Lower leg skin (tissue), 4 donors: ENCODE measurements around the gene ARTN. TPM values are rescaled to one million over a fixed set of nuclear protein-coding genes. Genes with fewer than 3 reads are reported as not detected.

Experiments used
- DNase-seq, 2 donors: peaks; one replicate each; pipeline ENCODE4 v3.0.0-alpha.2; 2019; ENCODE audit warnings: low spot score in 2 of 2
- H3K4me3 ChIP-seq: fragments of 200-600 bp; sonication (generic); 2 replicates; pipeline ENCODE4 v1.5.1; 2017; ENCODE audit warnings: mild to moderate bottlenecking, low read depth; ENCODE audit not compliant: poor library complexity, severe bottlenecking
- CTCF ChIP-seq, 3 donors: fragments of 450-650 bp; IDR thresholded peaks; one replicate each; pipeline ENCODE4 v1.5.1; 2016; ENCODE audit warnings: antibody characterized with exemption in 3 of 3, mild to moderate bottlenecking in 3 of 3, moderate library complexity in 2 of 3
- POLR2A ChIP-seq, 2 donors: fragments of 450-650 bp; IDR thresholded peaks; one replicate each; pipeline ENCODE4 v1.6.1; 2016 to 2017; ENCODE audit warnings: antibody characterized with exemption in 2 of 2, mild to moderate bottlenecking in 1 of 2, moderate library complexity in 1 of 2
- WGBS, 2 donors: methylation state at CpG; one replicate each; pipeline ENCODE4 v1.1.5; 2018; 5-methylcytosine and 5-hydroxymethylcytosine counted together
- intact Hi-C: fragments of 100-400 bp; cut with DNase I; formaldehyde crosslinking; loops from one replicate; pipeline ENCODE4 v1.15.0; 2023; ENCODE audit warnings: low total_unique reads
- total RNA-seq, 4 donors: library from RNA; depleted of rRNA; stranded (reverse); fragments of >200 nt; gene quantifications; one replicate each; pipeline ENCODE4 v1.1.0, GENCODE V29; 2016

The ARTN gene
- total RNA-seq, 4 donors from 2014 or later = 0.63 to 3.6 (median 0.84) TPM

- intact Hi-C loops = no loop called here
- WGBS, 2 donors = 94 to 97% methylated on average over 15 to 16 of the region's 16 CpGs
- TF ChIP-seq CTCF (IDR thresholded peaks at IDR 0.05) (no peak), POLR2A (IDR thresholded peaks at IDR 0.05) (no peak)
- no peak for DNase-seq
- no peak overlapping the region for H3K4me3 ChIP-seq
Measured at GRCh38 chr1:43984855-43985254, 51.3 kb downstream of the ARTN start.

DNA sequence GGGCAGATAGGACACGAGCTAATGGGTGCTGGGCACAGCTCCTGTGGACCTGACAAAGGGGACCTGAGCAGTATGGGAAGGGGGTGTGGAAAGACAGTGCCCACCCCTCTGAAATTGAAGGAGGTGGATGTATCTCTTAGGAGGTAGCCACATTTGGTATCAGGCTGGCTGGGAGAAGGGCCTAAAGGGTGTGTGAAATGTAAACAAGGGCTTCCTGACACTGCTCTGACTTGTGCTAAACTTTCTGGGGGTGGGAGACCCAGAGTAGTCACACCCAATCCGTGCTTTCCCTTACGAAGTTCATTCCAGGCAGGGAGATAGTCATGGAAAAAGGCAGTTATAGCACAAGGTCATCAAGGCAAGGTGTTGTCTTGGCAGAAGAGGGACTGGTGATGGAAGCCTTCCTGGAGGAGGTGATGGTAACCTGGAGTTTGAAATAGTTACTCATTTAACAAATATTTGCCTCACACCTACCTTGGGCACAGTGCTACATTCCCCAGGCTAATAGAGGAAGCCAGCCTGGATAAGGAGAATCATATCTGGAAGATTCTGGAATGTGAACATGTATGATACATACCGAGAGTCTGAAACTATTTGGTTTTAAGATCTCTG, 52.5 kb downstream of the ARTN start:
- 77 to 86% methylated on average over 4 of the region's 4 CpGs for WGBS, 2 donors
- intact Hi-C loops = no loop called here
- TF ChIP-seq POLR2A (IDR thresholded peaks at IDR 0.05) = no peak
- TF ChIP-seq CTCF (IDR thresholded peaks at IDR 0.05) = no peak
- no peak overlapping the region for H3K4me3 ChIP-seq
- no peak for DNase-seq

DNA sequence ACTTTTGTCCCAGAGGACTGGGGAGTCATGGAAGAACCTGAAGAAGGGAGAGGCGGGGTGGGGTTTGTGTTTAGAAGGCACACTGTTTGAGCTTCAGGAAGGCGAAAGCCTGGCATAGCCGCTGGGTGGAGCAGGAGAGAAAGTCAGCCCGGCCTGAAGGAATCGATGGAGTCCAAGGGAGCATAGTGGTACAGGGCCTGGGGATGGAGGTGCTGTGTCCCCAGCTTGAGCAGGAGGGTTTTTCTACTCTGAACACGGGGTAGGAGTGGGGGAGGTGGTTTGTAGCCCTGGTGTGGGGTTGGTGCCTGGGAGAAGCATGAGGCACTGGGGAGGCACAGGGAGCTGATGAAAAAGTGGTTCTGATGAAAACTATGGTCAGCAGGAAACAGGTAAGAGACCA, 53.1 kb downstream of the ARTN start:
- WGBS, 2 donors = 62 to 68% methylated on average over 6 of the region's 6 CpGs
- H3K4me3 ChIP-seq = no peak overlapping the region
- TF ChIP-seq POLR2A (IDR thresholded peaks at IDR 0.05) = no peak
- no peak for TF ChIP-seq CTCF (IDR thresholded peaks at IDR 0.05)
- DNase-seq = no peak
- intact Hi-C loops = no loop called here

Other genes starting within 250 kb of the ARTN start
- 10 to 100 TPM in 1 of 4 donors, 1 to 10 TPM in 3; 6.9 to 10.5 (median 8.0) TPM for gene ST3GAL3, start 226.3 kb upstream of the ARTN start, total RNA-seq
- gene IPO13, start 13.1 kb downstream of the ARTN start, total RNA-seq = 10 to 100 TPM; 14.6 to 24.1 (median 18.2) TPM
- 10 to 100 TPM; 12.8 to 26.6 (median 17.7) TPM for gene DPH2, start 36.2 kb downstream of the ARTN start, total RNA-seq
- 100 to 1,000 TPM; 135 to 180 (median 169) TPM for gene ATP6V0B, start 41.2 kb downstream of the ARTN start, total RNA-seq
- gene B4GALT2, start 45.4 kb downstream of the ARTN start, total RNA-seq = 10 to 100 TPM; 21.6 to 50.5 (median 30.3) TPM
- gene CCDC24, start 57.8 kb downstream of the ARTN start, total RNA-seq = 1 to 10 TPM; 1.6 to 6.1 (median 2.7) TPM
- gene SLC6A9, start 97.7 kb downstream of the ARTN start, total RNA-seq = 10 to 100 TPM; 55.8 to 85.7 (median 62.0) TPM
- gene KLF17, start 185.0 kb downstream of the ARTN start, total RNA-seq = not detected
- not detected for gene KLF18, start 207.8 kb downstream of the ARTN start, total RNA-seq